ENCODE data around the gene ZNF627. TPM values are rescaled to one million over a fixed set of nuclear protein-coding genes. Genes with fewer than 3 reads are reported as not detected.
"Not testable (repeated sequence)": the region's sequence is repeated elsewhere in the genome, so short reads cannot be mapped to it uniquely, and the experiment has no call there.

The ZNF627 gene
- total RNA-seq = 4.9 TPM
- long read RNA-seq, transcript ZNF627-201 (4 exons, 2,840 nt) = major isoform, 9 of 11 reads
- long read RNA-seq, partial matches to known transcripts = 0 of 11 reads
- long read RNA-seq, other reads (novel, unspliced or antisense) = 2 of 11 reads

- intact Hi-C loops (cut with DNase I) = no loop called here
- ATAC-seq = peak; percentile 100
- DNase-seq (ENCODE audit: missing footprints) = peak; percentile 99
Measured at GRCh38 chr19:11597202-11598102, at the start of gene ZNF627. Gene ZNF627, plus strand, starts transcription at chr19:11597483. Its CDS starts 145 bp downstream, at chr19:11597628.

GRCh38 chr19:11547929-11548700 lies 49.2 kb upstream of the ZNF627 start:
- intact Hi-C loops (cut with DNase I) = no loop called here
- no peak for DNase-seq (ENCODE audit: missing footprints)
- no peak for ATAC-seq

GRCh38 chr19:11549386-11549953 lies 47.8 kb upstream of the ZNF627 start:
- no peak for ATAC-seq
- no peak for DNase-seq (ENCODE audit: missing footprints)
- intact Hi-C loops (cut with DNase I) = no loop called here

- DNase-seq (ENCODE audit: missing footprints) (no peak), ATAC-seq (no peak)
- intact Hi-C loops (cut with DNase I) = no loop called here
Measured at GRCh38 chr19:11550265-11550664, 47.0 kb upstream of the ZNF627 start.

GRCh38 chr19:11551603-11552235 lies 45.6 kb upstream of the ZNF627 start:
- DNase-seq (ENCODE audit: missing footprints) = no peak
- intact Hi-C loops (cut with DNase I) = no loop called here
- no peak for ATAC-seq

- intact Hi-C loops (cut with DNase I) = no loop called here
- no peak for ATAC-seq
- DNase-seq (ENCODE audit: missing footprints) = no peak
Measured at GRCh38 chr19:11552666-11553372, 44.5 kb upstream of the ZNF627 start.

- intact Hi-C loops (cut with DNase I) = no loop called here
- ATAC-seq (no peak), DNase-seq (ENCODE audit: missing footprints) (no peak)
Measured at GRCh38 chr19:11554160-11554559, 43.1 kb upstream of the ZNF627 start.

- ATAC-seq = no peak
- intact Hi-C loops (cut with DNase I) = no loop called here
- no peak for DNase-seq (ENCODE audit: missing footprints)
Measured at GRCh38 chr19:11555246-11555645, 42.0 kb upstream of the ZNF627 start.

- ATAC-seq = no peak
- intact Hi-C loops (cut with DNase I) = no loop called here
Measured at GRCh38 chr19:11556634-11557420, 40.5 kb upstream of the ZNF627 start.

GRCh38 chr19:11558881-11559828 lies 38.1 kb upstream of the ZNF627 start, which contains the start of gene ELOF1:
Gene ELOF1, minus strand, starts transcription at chr19:11559230. Its CDS starts 4,883 bp downstream, at chr19:11554347.
- intact Hi-C loops (cut with DNase I) = loop anchor here (2.0 kb wide), 1 partner anchor 28 kb away; no protein-coding TSS in a partner anchor

More at GRCh38 chr19:11556634-11557420, 40.5 kb upstream of the ZNF627 start:
- DNase-seq (ENCODE audit: missing footprints) = no peak

GRCh38 chr19:11560404-11561051 lies 36.8 kb upstream of the ZNF627 start:
- intact Hi-C loops (cut with DNase I) = no loop called here
- DNase-seq (ENCODE audit: missing footprints) = no peak
- no peak for ATAC-seq

More at GRCh38 chr19:11558881-11559828, 38.1 kb upstream of the ZNF627 start, which contains the start of gene ELOF1:
- ATAC-seq (peak; percentile 99), DNase-seq (ENCODE audit: missing footprints) (peak; percentile 99)

GRCh38 chr19:11563532-11563931 lies 33.8 kb upstream of the ZNF627 start:
- ATAC-seq = no peak
- no peak for DNase-seq (ENCODE audit: missing footprints)
- intact Hi-C loops (cut with DNase I) = no loop called here

- intact Hi-C loops (cut with DNase I); ATAC-seq; DNase-seq (ENCODE audit: missing footprints): not testable (repeated sequence)
Measured at GRCh38 chr19:11564082-11564807, 33.0 kb upstream of the ZNF627 start.

GRCh38 chr19:11565649-11565980 lies 31.7 kb upstream of the ZNF627 start:
- ATAC-seq; intact Hi-C loops (cut with DNase I): not testable (repeated sequence)

GRCh38 chr19:11566164-11566563 lies 31.1 kb upstream of the ZNF627 start:
- DNase-seq (ENCODE audit: missing footprints) (no peak), ATAC-seq (no peak)
- intact Hi-C loops (cut with DNase I) = no loop called here

More at GRCh38 chr19:11565649-11565980, 31.7 kb upstream of the ZNF627 start:
- DNase-seq (ENCODE audit: missing footprints) = not testable (repeated sequence)

All from Right ventricle myocardium inferior (tissue), 1 donor.